Activated T-helper 1 cell treated with anti-CD3 and anti-CD28 coated beads, Interleukin-2, amount 50 U/mL, for 16 hours (primary cell): ENCODE data around the gene ARHGAP23.
"Not testable (repeated sequence)": the region's sequence is repeated elsewhere in the genome, so short reads cannot be mapped to it uniquely, and the experiment has no call there.

Experiments used
- DNase-seq, 2 donors: peaks; one replicate each; pipeline ENCODE4 v3.0.0-alpha.2; 2020; ENCODE audit warnings: low read depth in 1 of 2, low spot score in 1 of 2

ARHGAP23 gene

DNA sequence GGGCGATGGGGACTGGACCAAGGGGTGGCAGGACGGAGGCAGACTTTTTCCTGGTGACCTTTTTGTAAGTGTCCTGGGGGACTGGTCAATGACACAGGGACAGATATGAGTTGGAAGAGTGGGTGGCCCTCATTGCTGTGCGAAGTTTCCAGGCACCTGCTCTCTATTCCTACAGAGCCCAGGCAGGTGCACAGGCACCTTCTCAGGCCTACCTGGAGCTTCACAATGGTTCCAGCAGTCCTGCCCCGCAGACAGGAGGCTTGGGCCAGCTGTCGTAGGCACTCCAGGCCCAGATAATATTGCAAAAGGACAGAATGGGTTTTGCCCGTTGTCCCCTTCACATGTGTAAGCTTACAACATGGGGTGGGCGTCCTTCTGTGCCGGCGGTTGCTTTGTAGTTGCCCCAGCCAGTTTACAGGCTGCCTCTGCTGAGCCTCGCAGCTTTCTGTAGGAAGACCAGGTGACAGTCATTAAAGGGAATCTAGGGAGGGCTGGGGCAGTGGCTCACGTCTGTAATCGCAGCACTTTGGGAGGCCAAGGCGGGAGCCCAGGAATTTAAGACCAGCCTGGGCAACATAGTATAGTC is 84.3 kb downstream of the ARHGAP23 start:
- DNase-seq, result no peak

DNA sequence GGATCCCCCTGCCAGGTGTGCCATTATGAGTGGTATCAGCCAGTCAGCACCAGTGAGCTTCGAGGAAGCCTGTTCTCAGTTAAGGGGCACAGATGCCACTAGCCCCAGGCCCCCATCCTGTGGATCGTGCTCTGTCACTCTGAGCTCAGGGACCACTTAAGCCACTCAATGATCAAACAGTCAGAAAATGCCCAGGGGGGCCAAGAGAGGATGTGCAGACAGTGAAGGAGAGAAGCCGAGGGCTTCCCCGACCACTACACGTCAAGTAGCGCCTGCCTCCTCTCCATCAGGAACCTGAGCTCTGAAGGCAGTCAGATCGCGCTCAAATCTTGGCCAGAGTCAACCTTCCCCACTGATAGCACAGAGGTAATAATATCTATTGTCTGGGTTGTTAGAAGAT is 98.3 kb downstream of the ARHGAP23 start:
- not testable (repeated sequence) for DNase-seq

DNA sequence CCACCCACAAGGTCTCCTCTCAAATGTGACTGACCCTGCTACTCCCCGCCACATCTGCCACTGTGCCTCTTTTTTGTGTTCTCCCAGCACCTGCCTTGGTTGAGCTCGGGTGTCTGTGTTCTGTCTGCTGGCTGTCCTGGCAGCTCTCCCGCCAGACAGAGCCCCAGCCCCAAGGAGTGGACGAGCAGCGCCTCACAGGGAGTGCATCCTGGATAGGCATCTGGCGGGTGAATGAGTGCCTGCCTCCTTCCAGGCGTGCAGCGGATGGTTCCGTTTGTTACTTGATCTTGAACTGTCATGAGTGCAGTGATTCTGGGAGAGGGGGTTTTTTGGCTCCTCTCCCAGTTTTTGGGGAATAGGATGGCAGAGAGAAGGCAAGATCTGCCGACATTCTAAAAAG is 99.9 kb downstream of the ARHGAP23 start:
- not testable (repeated sequence) for DNase-seq

DNA sequence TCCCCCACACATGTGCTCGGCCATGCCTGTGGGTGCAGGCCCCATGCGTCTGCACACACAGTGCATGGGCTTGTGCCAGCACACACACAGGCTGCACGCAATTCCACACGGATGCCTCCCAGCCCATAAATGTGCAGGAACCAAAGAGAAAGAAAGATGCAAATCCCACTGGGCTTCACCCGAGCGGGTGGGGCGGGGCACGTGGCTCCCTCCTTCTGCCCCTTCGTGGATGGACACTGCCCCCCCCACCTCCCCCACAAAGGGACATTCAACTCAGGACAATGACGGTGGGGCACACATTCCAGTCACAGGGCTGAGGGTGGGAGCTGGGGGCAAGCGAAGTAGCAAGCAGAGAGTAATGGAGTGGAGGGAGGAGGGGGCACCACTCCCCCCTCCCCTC is 102.6 kb downstream of the ARHGAP23 start:
- DNase-seq, result not testable (repeated sequence)

DNA sequence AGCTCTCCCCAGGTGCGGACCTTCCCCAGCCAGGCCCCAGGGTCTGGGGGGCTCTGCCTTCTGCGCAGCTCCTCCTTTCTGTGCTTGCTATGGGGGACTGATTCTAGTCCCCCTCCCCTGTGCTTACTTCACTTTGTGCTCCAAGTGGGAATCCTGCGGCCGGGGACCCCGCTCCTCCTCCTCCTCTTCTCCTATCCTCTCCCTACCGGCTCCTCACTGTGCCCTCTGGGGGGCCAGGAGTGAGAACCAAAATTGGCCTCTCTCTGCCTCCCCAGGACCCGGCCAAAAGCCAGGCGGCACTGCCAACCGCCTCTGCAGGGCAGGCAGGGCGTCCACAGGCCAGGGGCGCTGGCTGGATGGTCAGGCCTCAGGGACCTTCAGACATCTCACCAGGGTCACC is 103.5 kb downstream of the ARHGAP23 start:
- DNase-seq, result not testable (repeated sequence)

DNA sequence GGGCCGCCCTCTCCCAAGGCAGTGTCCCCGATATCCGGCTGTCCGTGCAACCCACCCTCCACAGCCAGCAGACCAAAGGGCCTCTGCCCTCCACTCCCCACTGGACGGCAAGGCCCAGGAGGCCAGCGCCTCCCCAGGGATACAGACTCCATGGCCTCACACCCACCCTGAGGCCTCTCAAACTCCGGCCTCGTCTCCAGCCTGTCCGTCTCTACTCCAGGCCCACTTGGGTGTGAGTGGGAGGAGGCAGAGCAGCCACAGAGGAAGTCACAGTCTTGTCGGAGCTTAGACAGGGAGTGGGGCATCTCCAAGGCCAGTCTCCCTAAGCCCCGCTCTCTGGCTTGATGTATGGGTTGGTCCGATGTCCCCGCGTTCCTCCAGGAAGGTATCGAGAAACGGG is 104.2 kb downstream of the ARHGAP23 start:
- no peak for DNase-seq

DNA sequence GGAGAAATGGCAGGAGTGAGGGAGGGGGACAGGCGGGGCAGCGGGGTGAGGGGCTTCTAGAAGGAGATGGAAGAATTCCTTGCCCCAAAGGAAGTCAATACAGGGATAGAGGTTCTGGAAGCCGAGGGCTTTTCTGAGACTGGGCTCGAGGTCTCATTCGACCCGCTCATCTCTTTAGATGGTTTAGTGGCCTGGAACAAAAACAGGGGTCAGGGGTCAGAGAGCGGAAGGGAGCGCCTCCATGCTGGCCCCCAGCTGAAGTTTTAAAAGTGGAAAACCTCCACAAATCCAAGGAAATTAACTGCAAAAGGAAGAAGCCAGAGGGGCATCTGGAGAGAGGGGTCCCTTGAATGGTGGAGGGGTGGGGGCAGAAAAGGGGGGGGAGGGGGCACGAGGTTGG is 105.0 kb downstream of the ARHGAP23 start:
- no peak for DNase-seq

DNA sequence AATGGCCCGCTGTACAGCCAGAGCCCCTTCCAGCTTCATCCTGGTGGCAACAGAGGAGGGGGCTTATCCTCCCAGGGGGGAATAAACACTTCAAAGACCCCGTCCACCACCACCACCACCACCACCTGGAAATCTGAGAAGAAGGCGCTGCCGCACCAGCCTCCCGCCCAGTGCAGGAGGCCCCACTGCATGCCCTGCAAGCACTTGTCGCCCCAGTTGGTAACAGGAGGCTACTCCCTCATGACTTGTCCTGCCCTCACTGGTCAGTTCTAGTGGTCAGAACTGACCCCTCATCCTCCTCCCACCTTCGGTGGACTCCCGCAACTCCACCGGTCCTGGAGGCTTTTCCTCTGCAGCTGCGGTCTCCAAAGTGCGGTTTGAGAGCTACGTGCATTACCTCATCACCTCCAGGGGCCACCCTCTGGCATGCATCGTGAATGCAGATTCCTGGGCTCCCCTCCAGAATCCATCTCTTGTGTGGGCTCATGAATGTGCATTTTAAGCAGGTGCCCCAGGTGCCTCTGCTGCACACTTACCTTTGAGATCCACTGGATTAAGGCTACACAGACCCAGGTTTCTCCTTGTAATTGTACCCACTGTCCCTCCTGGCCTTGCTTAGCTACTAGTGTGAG is 105.7 kb downstream of the ARHGAP23 start:
- no peak for DNase-seq

DNA sequence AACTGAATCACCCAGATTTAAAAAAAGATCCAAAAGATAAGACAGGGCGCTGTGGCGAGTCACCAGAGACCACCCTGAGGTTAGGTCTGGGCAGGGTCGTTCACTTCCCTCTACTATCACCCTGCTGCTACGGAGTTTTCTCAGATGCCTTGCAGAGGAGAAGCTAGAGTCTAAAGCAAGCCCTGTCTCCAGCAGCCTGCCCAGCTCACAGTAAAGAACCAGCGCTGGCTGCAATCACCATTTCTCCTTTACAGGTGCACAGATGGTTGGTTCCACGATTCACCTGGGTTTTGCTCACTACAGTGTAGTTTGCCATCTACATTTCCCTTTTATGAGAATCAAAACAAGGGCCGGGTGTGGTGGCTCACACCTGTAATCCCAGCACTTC is 106.2 kb downstream of the ARHGAP23 start:
- no peak for DNase-seq

DNA sequence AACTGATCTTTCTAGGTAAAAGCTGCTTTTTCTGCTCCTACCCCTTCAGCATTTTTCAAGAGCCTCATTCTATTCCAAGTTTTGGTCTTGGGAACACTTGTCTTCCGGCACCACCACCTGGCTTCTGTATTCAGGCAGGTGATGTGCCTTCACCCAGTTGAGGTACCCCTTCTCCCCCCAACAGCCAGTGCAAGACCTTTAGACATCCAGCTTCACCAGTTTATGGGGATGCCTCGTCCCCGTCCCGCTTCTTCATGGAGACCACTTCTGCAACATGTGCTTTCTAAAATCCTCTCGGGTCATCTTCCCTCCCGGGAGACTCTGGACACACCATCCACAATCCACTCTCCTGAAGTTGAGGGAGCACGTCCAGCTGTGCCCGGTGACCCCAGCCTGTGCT is 107.6 kb downstream of the ARHGAP23 start:
- no peak for DNase-seq

DNA sequence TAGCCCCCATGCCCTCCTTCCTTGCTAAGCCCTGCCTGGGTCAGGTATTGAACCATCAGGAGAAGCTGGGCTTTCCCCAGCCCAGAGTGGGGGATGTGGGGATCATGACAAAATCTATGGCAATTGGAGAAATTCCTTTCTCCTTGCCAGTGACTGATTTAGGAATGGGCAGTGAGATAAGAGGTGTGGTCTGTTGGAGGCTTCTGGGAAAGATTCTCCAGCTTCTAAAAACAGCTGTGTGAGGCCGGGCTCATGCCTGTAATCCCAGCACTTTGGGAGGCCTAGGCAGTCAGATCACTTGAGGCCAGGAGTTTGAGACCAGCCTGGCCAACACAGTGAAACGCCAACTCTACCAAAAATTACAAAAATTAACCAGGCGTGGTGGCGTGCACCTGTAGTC is 108.4 kb downstream of the ARHGAP23 start:
- DNase-seq, result no peak

DNA sequence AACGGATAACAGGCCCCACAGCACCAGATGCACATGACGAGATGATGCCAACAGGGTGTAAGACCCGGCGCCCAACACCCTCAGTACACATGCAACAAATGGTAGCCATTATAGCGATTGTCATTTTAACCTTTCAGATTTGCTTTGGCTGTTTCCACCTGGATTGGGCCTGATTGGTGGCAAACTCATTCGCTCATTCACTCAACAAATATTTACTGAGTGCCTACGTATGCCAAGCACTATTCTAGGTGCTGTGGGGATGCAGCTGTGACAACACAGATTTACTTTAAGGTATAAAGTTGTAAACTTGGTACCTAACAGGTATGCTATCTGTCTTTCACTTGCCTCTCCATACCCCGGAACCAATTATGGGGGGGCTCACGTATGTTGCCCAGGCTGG is 110.6 kb downstream of the ARHGAP23 start:
- no peak for DNase-seq

DNA sequence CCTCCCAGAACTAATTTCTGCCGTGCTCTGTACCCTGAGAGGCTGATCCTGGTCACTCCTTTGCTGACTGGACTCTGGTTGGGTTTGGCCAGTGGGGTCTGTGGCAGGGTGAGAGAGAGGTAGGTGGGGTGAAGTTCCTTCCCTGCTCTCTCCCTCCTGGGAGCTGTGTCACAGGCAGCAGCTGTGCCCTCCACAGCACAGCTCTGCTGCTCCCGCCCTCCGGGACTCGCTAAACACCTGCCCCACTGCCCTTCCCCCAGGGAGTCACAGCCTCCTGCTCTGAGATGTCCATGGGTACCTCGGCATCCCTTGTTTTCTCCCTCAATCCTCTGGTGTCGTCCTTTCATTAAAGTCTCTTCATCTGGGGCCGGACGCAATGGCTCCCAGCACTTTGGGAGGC is 111.1 kb downstream of the ARHGAP23 start:
- DNase-seq, result no peak

DNA sequence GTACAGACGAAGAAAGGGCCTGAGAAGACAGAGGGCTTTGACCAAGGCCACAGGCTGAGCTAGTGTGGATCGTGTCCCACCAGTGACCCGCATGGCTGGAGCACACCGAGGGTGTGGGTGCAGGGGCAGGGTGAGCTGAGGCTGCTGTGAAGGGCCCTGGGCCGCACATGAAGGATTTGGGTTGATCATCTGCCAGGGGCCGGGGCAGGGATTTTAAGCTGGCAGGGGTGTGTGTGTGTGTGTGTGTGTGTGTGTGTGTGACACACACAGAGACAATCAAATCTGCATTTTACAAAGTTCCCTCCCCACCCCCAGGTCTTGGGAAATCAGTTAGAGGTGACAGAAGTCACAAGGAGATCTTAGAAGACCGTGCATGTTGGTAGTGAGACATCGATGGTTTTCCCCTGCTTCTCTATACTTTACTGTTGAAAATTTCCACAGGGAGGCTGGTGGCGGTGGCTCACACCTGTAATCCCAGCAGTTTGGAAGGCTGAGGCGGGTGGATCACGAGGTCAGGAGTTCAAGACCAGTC is 112.3 kb downstream of the ARHGAP23 start:
- DNase-seq, result no peak

DNA sequence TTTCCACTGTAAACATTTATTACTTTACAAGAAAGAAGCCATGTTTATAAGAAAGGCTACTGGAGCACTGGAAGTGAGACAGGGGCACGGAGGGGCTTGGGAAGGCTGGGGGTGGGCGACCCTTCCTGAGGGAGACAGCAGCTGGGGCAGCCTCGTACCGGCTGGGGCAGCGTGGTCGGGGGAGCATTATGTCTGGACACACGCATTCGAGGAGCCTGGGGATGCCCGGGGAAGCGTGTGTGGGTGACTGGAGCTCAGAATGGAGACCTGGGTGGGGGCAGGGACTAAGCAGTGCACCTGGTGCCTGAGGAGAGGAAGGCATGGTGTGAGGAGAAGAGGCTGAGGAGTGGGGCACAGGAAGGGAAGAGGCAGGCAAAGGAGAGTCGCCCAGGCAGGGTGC is 113.0 kb downstream of the ARHGAP23 start:
- no peak for DNase-seq

DNA sequence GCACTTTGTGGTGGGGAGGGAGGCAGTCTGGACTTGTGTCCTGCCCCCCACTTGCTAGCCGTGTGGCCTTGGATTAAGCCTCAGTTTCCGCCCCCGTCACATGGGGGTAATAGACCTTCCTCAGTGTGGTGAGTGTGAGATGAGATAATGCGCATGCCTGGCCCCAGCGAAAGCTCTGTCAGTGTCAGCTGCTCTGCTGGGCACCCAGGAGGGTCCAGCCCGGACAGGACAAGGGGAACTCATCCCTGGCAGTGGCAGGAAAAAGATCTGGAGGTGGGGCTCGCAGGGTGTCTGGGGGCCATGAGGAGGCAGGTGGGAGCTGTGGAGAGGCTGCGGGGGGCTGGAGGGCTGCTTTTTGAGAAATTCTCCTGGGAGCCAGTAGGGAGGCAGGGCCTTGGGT is 114.0 kb downstream of the ARHGAP23 start:
- no peak for DNase-seq

DNA sequence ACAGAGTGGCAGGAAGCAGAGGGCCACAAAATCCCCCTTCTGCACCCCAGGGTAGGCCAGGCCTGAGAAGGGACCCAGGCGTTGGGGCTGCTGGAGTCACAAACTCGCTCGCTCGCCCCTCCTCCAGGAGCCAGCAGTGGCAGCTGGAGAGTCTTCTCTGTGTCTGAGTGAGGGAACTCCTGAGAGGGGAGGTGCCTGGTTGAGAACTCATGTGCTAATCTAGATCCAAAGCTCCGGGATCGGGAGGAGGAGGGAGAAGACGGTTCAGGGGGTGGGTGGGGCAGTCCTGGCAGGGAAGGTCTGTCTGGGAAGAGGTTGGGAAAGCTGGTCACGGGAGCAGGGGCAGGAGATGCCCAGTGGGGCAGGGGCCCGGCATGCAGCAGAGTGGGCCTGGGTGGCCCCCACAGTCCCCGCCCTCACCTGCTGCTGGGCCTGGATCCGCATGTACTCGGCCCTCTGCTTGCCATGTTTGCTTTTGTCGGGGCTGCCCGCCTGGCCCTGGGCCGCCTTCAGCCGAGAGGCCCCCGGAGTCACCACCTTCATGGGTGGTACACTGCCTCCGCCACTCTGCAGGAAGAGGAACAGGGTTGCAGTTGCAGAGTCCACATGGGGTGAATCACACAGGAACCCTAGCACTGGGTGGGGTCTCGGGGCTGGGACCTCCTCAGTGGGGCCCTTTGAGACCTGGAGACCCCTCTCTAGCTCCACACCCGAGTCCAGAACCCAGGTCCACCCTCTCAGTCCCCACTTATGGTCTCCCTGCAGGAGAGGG is 115.3 kb downstream of the ARHGAP23 start:
- no peak for DNase-seq

DNA sequence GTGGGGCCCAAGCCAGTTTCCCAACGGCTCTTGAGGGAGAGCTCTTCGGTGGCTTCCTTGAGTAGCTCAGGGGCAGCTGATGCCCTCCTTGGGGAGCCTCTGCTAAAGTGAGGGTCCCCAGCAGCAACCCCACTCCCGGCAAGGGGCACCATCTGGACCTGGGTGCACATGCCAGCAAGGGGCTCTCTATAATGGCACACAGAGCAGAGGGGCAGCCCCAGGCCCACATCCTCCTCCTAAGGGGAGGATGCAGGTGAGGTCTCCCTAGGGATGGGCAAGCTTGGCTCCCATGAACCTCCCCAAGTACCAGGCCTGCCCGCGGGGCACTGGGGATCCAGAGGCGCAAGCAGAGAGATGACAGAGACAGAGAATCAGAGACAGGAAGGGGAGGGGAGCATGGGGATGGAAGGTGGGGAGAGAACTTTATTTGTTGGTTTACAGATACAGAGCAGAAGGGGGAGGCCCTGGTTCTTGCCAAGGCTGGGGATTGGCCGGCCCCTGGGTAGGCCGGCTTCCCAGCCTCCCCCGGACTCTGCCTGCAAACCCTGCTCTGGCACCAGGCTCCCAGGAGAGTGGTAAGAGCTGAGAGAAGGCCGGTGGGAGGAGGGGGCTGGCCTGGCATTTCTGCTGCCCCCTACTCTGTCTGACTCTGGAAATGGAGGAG is 116.0 kb downstream of the ARHGAP23 start:
- no peak for DNase-seq

DNA sequence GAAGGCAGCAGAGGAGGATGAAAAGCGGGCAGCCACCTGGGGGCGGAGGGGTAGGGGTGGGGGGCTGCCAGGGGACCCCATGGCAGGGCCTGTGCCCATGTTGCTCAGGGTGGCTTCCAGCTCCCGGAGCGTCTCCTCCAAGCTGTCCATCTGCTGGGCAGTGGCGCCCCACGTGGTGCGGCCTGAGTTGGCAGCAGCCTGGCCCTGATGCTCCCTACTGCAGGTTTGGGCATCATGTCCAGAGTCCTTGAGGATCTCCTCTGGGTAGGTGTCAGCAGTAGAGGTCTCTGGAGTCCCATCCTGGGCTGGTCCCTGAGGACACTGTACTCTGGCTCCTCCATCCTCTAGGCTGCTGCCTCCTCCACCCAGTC is 116.6 kb downstream of the ARHGAP23 start:
- DNase-seq, result no peak

DNA sequence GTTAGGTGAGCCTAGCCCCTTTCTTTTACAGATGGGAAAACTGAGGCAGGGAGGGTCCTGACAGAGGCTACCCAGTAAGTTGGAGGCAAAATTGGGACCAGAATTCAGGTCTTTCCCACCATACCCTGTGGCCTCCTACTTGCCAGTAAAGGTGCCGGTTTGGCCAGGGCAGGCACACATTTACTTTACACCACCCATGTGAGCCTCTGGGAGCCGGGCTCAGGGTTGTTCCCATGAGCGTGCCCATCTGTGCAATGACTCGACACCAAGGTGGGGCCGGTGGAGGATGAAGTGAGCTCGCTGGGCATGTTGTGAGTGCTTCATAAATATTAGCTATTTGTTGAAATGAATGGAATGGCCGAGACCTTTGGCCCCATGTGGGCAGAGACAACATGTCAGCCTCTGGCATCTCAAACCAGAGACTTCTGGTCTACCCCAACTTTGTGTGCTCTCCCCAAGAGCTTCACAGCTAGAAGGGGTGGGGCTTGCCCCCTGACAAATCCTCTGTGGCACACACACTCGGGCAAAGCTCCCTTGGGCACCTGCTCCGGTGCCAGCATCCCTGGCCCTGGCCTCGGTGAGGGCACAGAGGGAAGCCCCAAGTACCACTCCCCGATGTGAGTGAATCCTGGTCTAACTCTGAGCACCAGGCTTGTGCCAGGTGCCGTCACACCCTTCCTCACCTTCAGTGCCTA is 117.4 kb downstream of the ARHGAP23 start:
- DNase-seq, result no peak

DNA sequence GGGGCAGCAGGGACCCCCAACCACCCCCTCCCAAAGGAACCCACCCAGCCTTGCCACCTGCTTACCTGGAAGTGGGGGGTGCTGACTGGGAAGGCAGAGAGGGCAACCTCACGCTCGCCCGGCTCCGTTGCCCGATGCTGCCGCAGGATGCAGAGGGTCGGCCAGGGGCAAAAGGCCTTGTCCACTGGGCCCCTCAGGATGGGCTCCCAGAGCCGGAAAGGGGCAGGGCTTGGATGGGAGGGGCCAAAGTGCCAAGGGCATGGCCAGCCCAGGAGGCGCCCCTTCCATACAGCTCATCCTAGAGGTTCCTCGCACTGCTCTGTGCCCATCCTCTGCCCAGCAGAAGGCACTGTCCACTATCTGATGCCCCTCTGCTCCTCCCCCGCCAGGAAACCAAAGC is 118.1 kb downstream of the ARHGAP23 start:
- DNase-seq, result no peak
